SK-N-SH (cell line): Measurements from ENCODE around the gene CARM1. TPM values are rescaled to one million over a fixed set of nuclear protein-coding genes. Genes with fewer than 3 reads are reported as not detected.

Experiments used
- CTCF ChIA-PET: fragments of 300-600, 350-600 bp; formaldehyde crosslinking; extraction: SDS; loops from one replicate; lab custom pipeline; 2021; lab: Yijun Ruan, JAX
- POLR2A ChIA-PET: fragments of 350-600 bp; sonication (Branson Sonifier 250); formaldehyde crosslinking; extraction: SDS; loops from one replicate; lab custom pipeline; 2020; ENCODE audit warnings: antibody characterized with exemption, inconsistent platforms; lab: Yijun Ruan, JAX
- DNase-seq: peaks from one replicate; pipeline ENCODE4 v3.0.0; 2012
- H2AFZ ChIP-seq: fragments of 200-600 bp; sonication (generic); 2 replicates; pipeline ENCODE4 v1.8.1; 2016; ENCODE audit warnings: antibody characterized with exemption, mild to moderate bottlenecking, low read depth
- H3F3A ChIP-seq: fragments of 200-600 bp; sonication (generic); replicated peaks from 2 replicates; pipeline ENCODE3; 2016; ENCODE audit warnings: antibody characterized with exemption, mild to moderate bottlenecking; ENCODE audit not compliant: insufficient read depth
- H3K27ac ChIP-seq, 2 experiments: fragments of 200-500 bp in 1 of 2; fragments of 200-600 bp in 1 of 2; sonication (Bioruptor generic) in 1 of 2; sonication (generic), shearing (Covaris generic) in 1 of 2; 2 replicates each; pipeline versions ENCODE4 v1.5.1 to v1.6.1; 2014 to 2016; ENCODE audit warnings: low read depth in 2 of 2, inconsistent platforms in 1 of 2, low read length in 1 of 2, mild to moderate bottlenecking in 1 of 2, mixed read lengths in 1 of 2
- H3K27me3 ChIP-seq: fragments of 200-600 bp; sonication (generic), shearing (Covaris generic); 2 replicates; pipeline ENCODE4 v1.6.1; 2016; ENCODE audit warnings: mixed run types; ENCODE audit not compliant: insufficient read depth
- H3K36me3 ChIP-seq, 2 experiments: fragments of 200-500 bp in 1 of 2; fragments of 200-600 bp in 1 of 2; sonication (Bioruptor generic) in 1 of 2; sonication (generic) in 1 of 2; replicated peaks in 1 of 2; 2 replicates each; pipeline versions ENCODE3 to v1.5.1; 2014 to 2016; ENCODE audit warnings: low read length in 1 of 2, mild to moderate bottlenecking in 1 of 2; ENCODE audit not compliant: insufficient read depth in 2 of 2, control insufficient read depth in 1 of 2
- H3K4me1 ChIP-seq, 2 experiments: fragments of 200-500 bp in 1 of 2; fragments of 200-600 bp in 1 of 2; sonication (Bioruptor generic) in 1 of 2; sonication (generic), shearing (Covaris generic) in 1 of 2; 2 replicates each; pipeline versions ENCODE4 v1.5.1 to v1.6.1; 2014 to 2016; ENCODE audit warnings: low read depth in 1 of 2, low read length in 1 of 2, mixed run types in 1 of 2; ENCODE audit not compliant: insufficient read depth in 2 of 2, control insufficient read depth in 1 of 2
- H3K4me2 ChIP-seq: fragments of 200-600 bp; sonication (generic), shearing (Covaris generic); 2 replicates; pipeline ENCODE4 v1.6.1; 2017; ENCODE audit warnings: mixed run types
- H3K4me3 ChIP-seq, 2 experiments: fragments of 200-500 bp in 1 of 2; fragments of 200-600 bp in 1 of 2; sonication (Bioruptor generic) in 1 of 2; sonication (generic), shearing (Covaris generic) in 1 of 2; 2 replicates each; pipeline versions ENCODE4 v1.5.1 to v1.8.1; 2014 to 2016; ENCODE audit warnings: low read depth in 2 of 2, inconsistent platforms in 1 of 2, low read length in 1 of 2, mild to moderate bottlenecking in 1 of 2, mixed read lengths in 1 of 2, moderate library complexity in 1 of 2
- H3K79me2 ChIP-seq: fragments of 200-600 bp; sonication (generic); 2 replicates; pipeline ENCODE4 v1.8.1; 2017; ENCODE audit warnings: mild to moderate bottlenecking; ENCODE audit not compliant: insufficient read depth
- H3K9ac ChIP-seq: fragments of 200-600 bp; sonication (generic); 2 replicates; pipeline ENCODE4 v1.6.1; 2017; ENCODE audit warnings: mixed run types
- H3K9me2 ChIP-seq: fragments of 200-600 bp; sonication (generic); 2 replicates; pipeline ENCODE4 v1.6.1; 2017; ENCODE audit warnings: mixed run types
- H3K9me3 ChIP-seq: fragments of 200-600 bp; sonication (generic); 2 replicates; pipeline ENCODE4 v1.6.1; 2017; ENCODE audit warnings: mixed run types, mild to moderate bottlenecking, moderate library complexity
- H4K20me1 ChIP-seq: fragments of 200-600 bp; sonication (generic); 2 replicates; pipeline ENCODE4 v1.6.1; 2017; ENCODE audit warnings: mild to moderate bottlenecking, mixed run types; ENCODE audit not compliant: insufficient read depth
- EP300 ChIP-seq, 2 experiments: IDR thresholded peaks; 2 replicates each; pipeline versions ENCODE4 v1.4.0 to v1.6.1; 2012; ENCODE audit warnings: borderline replicate concordance in 1 of 2, low read depth in 1 of 2, low read length in 1 of 2
- FOSL2 ChIP-seq: IDR thresholded peaks from 2 replicates; pipeline ENCODE4 v1.4.0; 2012; ENCODE audit warnings: low read depth, mild to moderate bottlenecking, moderate library complexity, borderline replicate concordance
- GABPA ChIP-seq: IDR thresholded peaks from 2 replicates; pipeline ENCODE4 v1.4.0; 2012; ENCODE audit warnings: low read depth, mild to moderate bottlenecking
- GATA2 ChIP-seq: sonication (generic); formaldehyde crosslinking; IDR thresholded peaks from 2 replicates; pipeline ENCODE4 v1.5.0; 2020; ENCODE audit warnings: mild to moderate bottlenecking, missing genetic modification reagents
- JUND ChIP-seq: IDR thresholded peaks from 2 replicates; pipeline ENCODE4 v1.4.0; 2012
- MEF2A ChIP-seq: IDR thresholded peaks from 2 replicates; pipeline ENCODE4 v1.4.0; 2012; ENCODE audit warnings: low read depth, borderline replicate concordance
- NRF1 ChIP-seq: IDR thresholded peaks from 2 replicates; pipeline ENCODE4 v1.6.1; 2012; ENCODE audit warnings: low read depth, mild to moderate bottlenecking, low read length
- RCOR1 ChIP-seq: fragments of 150-350 bp; IDR thresholded peaks from 2 replicates; pipeline ENCODE4 v1.6.1; 2017; ENCODE audit warnings: antibody characterized with exemption, low read length
- RFX5 ChIP-seq: IDR thresholded peaks from 2 replicates; pipeline ENCODE4 v1.6.1; 2012; ENCODE audit warnings: mild to moderate bottlenecking, improper control_type of control experiment, low read length
- SIN3A ChIP-seq: IDR thresholded peaks from 2 replicates; pipeline ENCODE4 v1.6.1; 2012; ENCODE audit warnings: low read depth, mild to moderate bottlenecking, low read length, moderate library complexity, borderline replicate concordance
- SMC3 ChIP-seq: IDR thresholded peaks from 2 replicates; pipeline ENCODE4 v1.6.1; 2012; ENCODE audit warnings: low read depth, low read length, improper control_type of control experiment
- TEAD4 ChIP-seq: IDR thresholded peaks from 2 replicates; pipeline ENCODE4 v1.4.0; 2012; ENCODE audit warnings: mild to moderate bottlenecking, borderline replicate concordance; ENCODE audit not compliant: insufficient read depth
- YY1 ChIP-seq: IDR thresholded peaks from 2 replicates; pipeline ENCODE4 v1.4.0; 2012; ENCODE audit warnings: low read depth, mild to moderate bottlenecking
- WGBS: methylation state at CpG from one replicate; pipeline ENCODE4 v1.1.6; 2017; ENCODE audit warnings: low lambda C conversion rate; 5-methylcytosine and 5-hydroxymethylcytosine counted together
- polyA plus RNA-seq, 3 experiments: library from polyadenylated mRNA; depleted of rRNA; stranded (reverse); fragments of >200 nt; gene quantifications; 2 replicates each; pipeline ENCODE4 v1.2.3, GENCODE V29; 2012
- TF ChIP-seq, protein P1 (sequence below): fragments of 150-350 bp; IDR thresholded peaks from 2 replicates; pipeline ENCODE4 v1.6.1; 2016; ENCODE audit warnings: mild to moderate bottlenecking, low read depth, low read length
- TF ChIP-seq, protein P2 (sequence below): IDR thresholded peaks from 2 replicates; pipeline ENCODE4 v1.4.0; 2012; ENCODE audit warnings: low read depth
- TF ChIP-seq, protein P3 (sequence below): IDR thresholded peaks from 2 replicates; pipeline ENCODE4 v1.4.0; 2012; ENCODE audit warnings: low read depth, borderline replicate concordance
- TF ChIP-seq, protein P4 (sequence below): IDR thresholded peaks from 2 replicates; pipeline ENCODE4; 2012
- TF ChIP-seq, protein P5 (sequence below): fragments of 150-350 bp; IDR thresholded peaks from 2 replicates; pipeline ENCODE4 v1.6.1; 2017; ENCODE audit warnings: antibody characterized with exemption, low read length, low read depth, borderline replicate concordance

The CARM1 gene
- polyA plus RNA-seq, 1 of the 3 experiments (the other 2 are of a cell fraction): 62.2 TPM

DNA sequence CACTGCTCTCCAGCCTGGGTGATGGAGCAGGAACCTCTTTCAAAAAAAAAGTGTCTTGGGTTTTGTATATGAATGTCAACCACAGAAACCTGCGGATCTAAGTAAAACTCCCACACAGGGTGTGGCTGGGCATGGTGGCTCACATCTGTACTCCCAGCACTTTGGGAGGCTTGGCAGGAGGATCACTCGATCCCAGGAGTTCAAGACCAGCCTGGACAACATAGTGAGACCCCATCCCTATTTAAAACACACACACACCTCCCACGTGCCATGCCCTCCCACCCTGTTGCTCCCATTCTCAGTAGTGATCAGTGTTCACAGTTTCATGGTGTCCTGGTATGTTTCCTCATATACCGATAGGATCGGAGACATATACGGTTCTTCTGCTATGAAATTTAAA is 44.5 kb upstream of the CARM1 start:
- DNase-seq: no peak
- H3K79me2 ChIP-seq: no peaks in the 10 kb centered on the region
- no peaks in the 10 kb centered on the region for H3K9me3 ChIP-seq
- no peak overlapping the region for H3K4me3 ChIP-seq
- H3K9me2 ChIP-seq: no peaks in the 10 kb centered on the region
- CTCF ChIA-PET: interaction anchor here (0.9 to 2.2 kb wide), 3 partner anchors 8 to 110 kb away, joined by 3 to 5 read pairs (median 4); partner anchors contain the start of gene DNM2
- H3F3A ChIP-seq: no peaks in the 10 kb centered on the region
- H3K9ac ChIP-seq: no peak overlapping the region
- no peaks in the 10 kb centered on the region for H3K27me3 ChIP-seq
- H4K20me1 ChIP-seq: no peaks in the 10 kb centered on the region
- H3K4me1 ChIP-seq: no peaks in the 10 kb centered on the region
- no peak overlapping the region for H2AFZ ChIP-seq
- WGBS: 96% methylated on average over 5 of the region's 6 CpGs
- H3K36me3 ChIP-seq: peaks cover 9 to 24% of the 10 kb centered on the region in 2 experiments
- H3K27ac ChIP-seq: no peak overlapping the region
- no peak overlapping the region for H3K4me2 ChIP-seq
- POLR2A ChIA-PET: interaction anchor here (1.2 kb wide), 1 partner anchor 9 kb away, joined by 5 read pairs; no protein-coding TSS in a partner anchor
- TF ChIP-seq EP300 (IDR thresholded peaks at IDR 0.05; ENCODE audit: borderline replicate concordance in 1 of 2, low read depth in 1 of 2, low read length in 1 of 2): no peak
- no peak for TF ChIP-seq SIN3A
- TF ChIP-seq YY1: no peak
- no peak for TF ChIP-seq FOSL2
- no peak for TF ChIP-seq JUND
- TF ChIP-seq, protein P1, sequence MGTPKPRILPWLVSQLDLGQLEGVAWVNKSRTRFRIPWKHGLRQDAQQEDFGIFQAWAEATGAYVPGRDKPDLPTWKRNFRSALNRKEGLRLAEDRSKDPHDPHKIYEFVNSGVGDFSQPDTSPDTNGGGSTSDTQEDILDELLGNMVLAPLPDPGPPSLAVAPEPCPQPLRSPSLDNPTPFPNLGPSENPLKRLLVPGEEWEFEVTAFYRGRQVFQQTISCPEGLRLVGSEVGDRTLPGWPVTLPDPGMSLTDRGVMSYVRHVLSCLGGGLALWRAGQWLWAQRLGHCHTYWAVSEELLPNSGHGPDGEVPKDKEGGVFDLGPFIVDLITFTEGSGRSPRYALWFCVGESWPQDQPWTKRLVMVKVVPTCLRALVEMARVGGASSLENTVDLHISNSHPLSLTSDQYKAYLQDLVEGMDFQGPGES: no peak
- TF ChIP-seq, protein P2, sequence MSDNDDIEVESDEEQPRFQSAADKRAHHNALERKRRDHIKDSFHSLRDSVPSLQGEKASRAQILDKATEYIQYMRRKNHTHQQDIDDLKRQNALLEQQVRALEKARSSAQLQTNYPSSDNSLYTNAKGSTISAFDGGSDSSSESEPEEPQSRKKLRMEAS: no peak
- TF ChIP-seq GATA2 (CRISPR knock-in tag): no peak
- TF ChIP-seq NRF1: no peak
- TF ChIP-seq, protein P3, sequence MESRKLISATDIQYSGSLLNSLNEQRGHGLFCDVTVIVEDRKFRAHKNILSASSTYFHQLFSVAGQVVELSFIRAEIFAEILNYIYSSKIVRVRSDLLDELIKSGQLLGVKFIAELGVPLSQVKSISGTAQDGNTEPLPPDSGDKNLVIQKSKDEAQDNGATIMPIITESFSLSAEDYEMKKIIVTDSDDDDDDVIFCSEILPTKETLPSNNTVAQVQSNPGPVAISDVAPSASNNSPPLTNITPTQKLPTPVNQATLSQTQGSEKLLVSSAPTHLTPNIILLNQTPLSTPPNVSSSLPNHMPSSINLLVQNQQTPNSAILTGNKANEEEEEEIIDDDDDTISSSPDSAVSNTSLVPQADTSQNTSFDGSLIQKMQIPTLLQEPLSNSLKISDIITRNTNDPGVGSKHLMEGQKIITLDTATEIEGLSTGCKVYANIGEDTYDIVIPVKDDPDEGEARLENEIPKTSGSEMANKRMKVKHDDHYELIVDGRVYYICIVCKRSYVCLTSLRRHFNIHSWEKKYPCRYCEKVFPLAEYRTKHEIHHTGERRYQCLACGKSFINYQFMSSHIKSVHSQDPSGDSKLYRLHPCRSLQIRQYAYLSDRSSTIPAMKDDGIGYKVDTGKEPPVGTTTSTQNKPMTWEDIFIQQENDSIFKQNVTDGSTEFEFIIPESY: no peak
- no peak for TF ChIP-seq GABPA
- TF ChIP-seq RFX5: no peak
- no peak for TF ChIP-seq MEF2A
- TF ChIP-seq, protein P4, sequence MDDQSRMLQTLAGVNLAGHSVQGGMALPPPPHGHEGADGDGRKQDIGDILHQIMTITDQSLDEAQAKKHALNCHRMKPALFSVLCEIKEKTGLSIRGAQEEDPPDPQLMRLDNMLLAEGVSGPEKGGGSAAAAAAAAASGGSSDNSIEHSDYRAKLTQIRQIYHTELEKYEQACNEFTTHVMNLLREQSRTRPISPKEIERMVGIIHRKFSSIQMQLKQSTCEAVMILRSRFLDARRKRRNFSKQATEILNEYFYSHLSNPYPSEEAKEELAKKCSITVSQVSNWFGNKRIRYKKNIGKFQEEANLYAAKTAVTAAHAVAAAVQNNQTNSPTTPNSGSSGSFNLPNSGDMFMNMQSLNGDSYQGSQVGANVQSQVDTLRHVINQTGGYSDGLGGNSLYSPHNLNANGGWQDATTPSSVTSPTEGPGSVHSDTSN: no peak
- TF ChIP-seq TEAD4: no peak
- TF ChIP-seq RCOR1: no peak
- TF ChIP-seq, protein P5, sequence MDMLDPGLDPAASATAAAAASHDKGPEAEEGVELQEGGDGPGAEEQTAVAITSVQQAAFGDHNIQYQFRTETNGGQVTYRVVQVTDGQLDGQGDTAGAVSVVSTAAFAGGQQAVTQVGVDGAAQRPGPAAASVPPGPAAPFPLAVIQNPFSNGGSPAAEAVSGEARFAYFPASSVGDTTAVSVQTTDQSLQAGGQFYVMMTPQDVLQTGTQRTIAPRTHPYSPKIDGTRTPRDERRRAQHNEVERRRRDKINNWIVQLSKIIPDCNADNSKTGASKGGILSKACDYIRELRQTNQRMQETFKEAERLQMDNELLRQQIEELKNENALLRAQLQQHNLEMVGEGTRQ: no peak
- no peak for TF ChIP-seq SMC3
